Uterus (tissue), 4 donors: ENCODE measurements around the gene ELP6. TPM values are rescaled to one million over a fixed set of nuclear protein-coding genes. Genes with fewer than 3 reads are reported as not detected.

Source experiments
- DNase-seq, 2 donors: peaks; one replicate each; pipeline ENCODE4 v3.0.0-alpha.2; 2019 to 2020
- H3K27ac ChIP-seq, 2 donors: fragments of 200-600 bp; sonication (generic); 1 replicate in 1 of 2; 2 replicates in 1 of 2; pipeline ENCODE4 v1.5.1; 2016 to 2018
- H3K27me3 ChIP-seq, 2 donors: fragments of 200-600 bp; sonication (generic); one replicate each; pipeline ENCODE4 v1.5.1; 2018 to 2019; ENCODE audit warnings: control low read depth in 1 of 2
- H3K36me3 ChIP-seq, 2 donors: fragments of 200-600 bp; sonication (generic); one replicate each; pipeline ENCODE4 v1.5.1; 2019; ENCODE audit warnings: control low read depth in 1 of 2
- H3K4me1 ChIP-seq, 2 donors: fragments of 200-600 bp; sonication (generic); one replicate each; pipeline ENCODE4 v1.5.1; 2018 to 2019; ENCODE audit warnings: control low read depth in 1 of 2
- H3K4me3 ChIP-seq, 2 donors: fragments of 200-600 bp; sonication (generic); 1 replicate in 1 of 2; 2 replicates in 1 of 2; pipeline ENCODE4 v1.5.1; 2018 to 2019; ENCODE audit warnings: mild to moderate bottlenecking in 1 of 2
- H3K9me3 ChIP-seq, 2 donors: fragments of 200-600 bp; sonication (generic); one replicate each; pipeline ENCODE4 v1.5.1; 2019; ENCODE audit warnings: control low read depth in 1 of 2
- CTCF ChIP-seq, 4 experiments: fragments of 200-600 bp in 2 of 4; fragments of 450-650 bp in 2 of 4; sonication (generic) in 2 of 4; IDR thresholded peaks; one replicate each; pipeline ENCODE4 v1.5.1; 2016 to 2019; ENCODE audit warnings: antibody characterized with exemption in 4 of 4, mild to moderate bottlenecking in 2 of 4, moderate library complexity in 1 of 4
- POLR2A ChIP-seq, 2 donors: fragments of 450-650 bp; IDR thresholded peaks; one replicate each; pipeline ENCODE4 v1.6.1; 2016; ENCODE audit warnings: antibody characterized with exemption in 2 of 2, mild to moderate bottlenecking in 1 of 2, moderate library complexity in 1 of 2
- intact Hi-C: fragments of 100-400 bp; cut with DNase I; formaldehyde crosslinking; loops from one replicate; pipeline ENCODE4 v1.15.1; 2023; ENCODE audit warnings: low total_unique reads
- total RNA-seq, 4 donors: library from RNA; depleted of rRNA in 3 of 4; stranded (reverse); fragments of >200 nt in 3 of 4; gene quantifications; one replicate each; pipeline versions ENCODE4 v1.1.0 to v1.2.4, GENCODE V29; 2014 to 2023
- donor health status: DM: yes; HTN: yes; CAD: no.

Gene ELP6
- 10 to 100 TPM in 3 of 4 donors, 1 to 10 TPM in 1; 6.2 to 33.5 (median 22.5) TPM for total RNA-seq

- Histone ChIP-seq H3K36me3 (no peaks in the 10 kb centered on the region), H3K27ac (peak within 1 kb of the TSS; percentile 94 to 96), H3K27me3 (no peaks in the 10 kb centered on the region), H3K9me3 (no peaks in the 10 kb centered on the region), H3K4me1 (no peaks in the 10 kb centered on the region), H3K4me3 (peak within 1 kb of the TSS; percentile 69 to 77)
- TF ChIP-seq POLR2A (IDR thresholded peaks at IDR 0.05), result peak; percentile 31 to 69
- peak in 3 of 4 experiments; percentile 20 to 46 (median 22) for TF ChIP-seq CTCF (IDR thresholded peaks at IDR 0.05)
- peak; percentile 96 to 97 for DNase-seq
- intact Hi-C loops, result no loop called here
Measured at GRCh38 chr3:47513125-47513929, at the start of gene ELP6. TSS of gene ELP6 (minus strand) at chr3:47513712. CDS start at chr3:47513590, 122 bp downstream.

- H3K27ac ChIP-seq, result no peak overlapping the region
- H3K4me1 ChIP-seq, result no peaks in the 10 kb centered on the region
- no peak overlapping the region for H3K4me3 ChIP-seq
- no peak for DNase-seq
- H3K36me3 ChIP-seq, result no peaks in the 10 kb centered on the region
- intact Hi-C loops, result no loop called here
- H3K9me3 ChIP-seq, result no peaks in the 10 kb centered on the region
- TF ChIP-seq POLR2A (IDR thresholded peaks at IDR 0.05), result no peak
- no peak for TF ChIP-seq CTCF (IDR thresholded peaks at IDR 0.05)
- H3K27me3 ChIP-seq, result no peaks in the 10 kb centered on the region
Measured at GRCh38 chr3:47556351-47556750, 42.8 kb upstream of the ELP6 start.

- intact Hi-C loops, result no loop called here
- Histone ChIP-seq H3K27me3 (no peaks in the 10 kb centered on the region), H3K27ac (no peak overlapping the region), H3K9me3 (no peaks in the 10 kb centered on the region), H3K4me1 (no peaks in the 10 kb centered on the region), H3K36me3 (no peaks in the 10 kb centered on the region), H3K4me3 (no peak overlapping the region)
- DNase-seq, result no peak
- TF ChIP-seq CTCF (IDR thresholded peaks at IDR 0.05) (no peak), POLR2A (IDR thresholded peaks at IDR 0.05) (no peak)
Measured at GRCh38 chr3:47554335-47554734, 40.8 kb upstream of the ELP6 start.

GRCh38 chr3:47553407-47553806, 39.9 kb upstream of the ELP6 start:
- no peak for TF ChIP-seq CTCF (IDR thresholded peaks at IDR 0.05)
- no peak for TF ChIP-seq POLR2A (IDR thresholded peaks at IDR 0.05)

GRCh38 chr3:47542471-47543173, 29.1 kb upstream of the ELP6 start:
- H3K4me3 ChIP-seq, result no peak overlapping the region
- H3K4me1 ChIP-seq, result no peaks in the 10 kb centered on the region
- H3K36me3 ChIP-seq, result no peaks in the 10 kb centered on the region
- H3K27me3 ChIP-seq, result no peaks in the 10 kb centered on the region
- intact Hi-C loops, result no loop called here
- H3K27ac ChIP-seq, result peak overlapping the region in 1 of 2 donors; percentile 18
- DNase-seq, result peak; percentile 51 to 68
- no peaks in the 10 kb centered on the region for H3K9me3 ChIP-seq
- TF ChIP-seq CTCF (IDR thresholded peaks at IDR 0.05) (no peak), POLR2A (IDR thresholded peaks at IDR 0.05) (no peak)

More at GRCh38 chr3:47553407-47553806, 39.9 kb upstream of the ELP6 start:
- Histone ChIP-seq H3K4me1 (no peaks in the 10 kb centered on the region), H3K27ac (no peak overlapping the region), H3K9me3 (no peaks in the 10 kb centered on the region), H3K27me3 (no peaks in the 10 kb centered on the region), H3K4me3 (no peak overlapping the region), H3K36me3 (no peaks in the 10 kb centered on the region)
- no peak for DNase-seq
- intact Hi-C loops, result no loop called here
